NCI-H526 (cell line): ENCODE results near the gene ZBTB20.

Source experiments
- DNase-seq, 2 experiments: peaks; one replicate each; lab custom pipeline; 2025; lab: John Stamatoyannopoulos, UW

Gene ZBTB20

GRCh38 chr3:115019900-115020299 is 127.2 kb downstream of the ZBTB20 start:
- peak in 1 of 2 experiments; percentile 20 for DNase-seq

GRCh38 chr3:115018694-115019093 is 128.4 kb downstream of the ZBTB20 start:
- DNase-seq, result no peak

GRCh38 chr3:115007966-115008365 is 139.1 kb downstream of the ZBTB20 start:
- no peak for DNase-seq

- DNase-seq, result no peak
Observed at GRCh38 chr3:115004201-115005140, 142.6 kb downstream of the ZBTB20 start.

- no peak for DNase-seq
Observed at GRCh38 chr3:114998971-114999579, 148.0 kb downstream of the ZBTB20 start.

- DNase-seq, result no peak
Observed at GRCh38 chr3:114994554-114995341, 152.3 kb downstream of the ZBTB20 start.

GRCh38 chr3:114985776-114986175 is 161.3 kb downstream of the ZBTB20 start:
- DNase-seq, result no peak

GRCh38 chr3:114983248-114983647 is 163.8 kb downstream of the ZBTB20 start:
- DNase-seq, result no peak

GRCh38 chr3:114974387-114974786 is 172.7 kb downstream of the ZBTB20 start:
- no peak for DNase-seq

GRCh38 chr3:114973536-114973935 is 173.6 kb downstream of the ZBTB20 start:
- DNase-seq, result peak; percentile 21 to 40

- no peak for DNase-seq
Observed at GRCh38 chr3:114967168-114967567, 179.9 kb downstream of the ZBTB20 start.

GRCh38 chr3:114962189-114962588 is 184.9 kb downstream of the ZBTB20 start:
- no peak for DNase-seq

- DNase-seq, result no peak
Observed at GRCh38 chr3:114958930-114959329, 188.2 kb downstream of the ZBTB20 start.

GRCh38 chr3:114953800-114954199 is 193.3 kb downstream of the ZBTB20 start:
- DNase-seq, result no peak

- no peak for DNase-seq
Observed at GRCh38 chr3:114953215-114953799, 193.8 kb downstream of the ZBTB20 start.

GRCh38 chr3:114942773-114943172 is 204.3 kb downstream of the ZBTB20 start:
- DNase-seq, result no peak

- no peak for DNase-seq
Observed at GRCh38 chr3:114941626-114942309, 205.3 kb downstream of the ZBTB20 start.

- no peak for DNase-seq
Observed at GRCh38 chr3:114939920-114940319, 207.2 kb downstream of the ZBTB20 start.

- no peak for DNase-seq
Observed at GRCh38 chr3:114933407-114933806, 213.7 kb downstream of the ZBTB20 start.

GRCh38 chr3:114929971-114930732 is 216.9 kb downstream of the ZBTB20 start:
- DNase-seq, result no peak
